SU-DHL-6 (cell line): ENCODE results near the gene MYH15.

Experiments
- EZH2phosphoT487 ChIP-seq: fragments of 200-600 bp; sonication (generic), shearing (Covaris generic); conservative IDR thresholded peaks from 2 replicates; pipeline ENCODE4 v1.6.1; 2018; ENCODE audit warnings: mild to moderate bottlenecking, antibody characterized with exemption, low read length, moderate library complexity, mixed read lengths
- TF ChIP-seq, protein P1 (sequence below): fragments of 200-600 bp; sonication (generic); IDR thresholded peaks from one replicate; pipeline ENCODE4 v1.5.1; 2017; ENCODE audit warnings: antibody characterized with exemption, mild to moderate bottlenecking, low read length, moderate library complexity; ENCODE audit not compliant: insufficient read depth, poor library complexity, severe bottlenecking

DNA sequence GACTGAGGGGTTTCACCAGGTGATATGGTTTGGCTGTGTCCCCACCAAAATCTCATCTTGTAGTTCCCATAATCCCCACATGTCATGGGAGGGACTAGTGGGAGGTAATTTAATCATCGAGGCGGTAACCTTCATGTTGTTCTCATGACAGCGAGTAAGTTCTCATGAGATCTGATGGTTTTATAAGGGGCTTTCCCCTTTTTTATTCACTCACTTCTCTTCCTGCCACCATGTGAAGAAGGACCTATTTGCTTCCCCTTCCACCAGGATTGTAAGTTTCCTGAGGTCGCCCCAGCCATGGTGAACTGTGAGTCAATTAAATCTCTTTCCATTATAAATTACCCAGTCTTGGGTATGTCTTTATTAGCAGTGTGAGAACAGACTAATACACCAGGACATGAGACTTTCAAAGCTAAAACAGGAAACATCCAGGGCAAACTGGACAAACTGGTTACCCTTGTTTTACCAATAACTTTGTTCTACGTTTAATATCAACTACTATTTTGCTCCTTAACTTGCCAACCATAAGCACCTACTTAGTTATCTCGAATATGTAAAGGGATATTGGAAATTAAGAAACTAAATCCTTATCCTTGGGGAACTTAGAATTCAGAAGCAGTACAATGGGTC, 98.2 kb downstream of the MYH15 start:
- TF ChIP-seq, protein P1, sequence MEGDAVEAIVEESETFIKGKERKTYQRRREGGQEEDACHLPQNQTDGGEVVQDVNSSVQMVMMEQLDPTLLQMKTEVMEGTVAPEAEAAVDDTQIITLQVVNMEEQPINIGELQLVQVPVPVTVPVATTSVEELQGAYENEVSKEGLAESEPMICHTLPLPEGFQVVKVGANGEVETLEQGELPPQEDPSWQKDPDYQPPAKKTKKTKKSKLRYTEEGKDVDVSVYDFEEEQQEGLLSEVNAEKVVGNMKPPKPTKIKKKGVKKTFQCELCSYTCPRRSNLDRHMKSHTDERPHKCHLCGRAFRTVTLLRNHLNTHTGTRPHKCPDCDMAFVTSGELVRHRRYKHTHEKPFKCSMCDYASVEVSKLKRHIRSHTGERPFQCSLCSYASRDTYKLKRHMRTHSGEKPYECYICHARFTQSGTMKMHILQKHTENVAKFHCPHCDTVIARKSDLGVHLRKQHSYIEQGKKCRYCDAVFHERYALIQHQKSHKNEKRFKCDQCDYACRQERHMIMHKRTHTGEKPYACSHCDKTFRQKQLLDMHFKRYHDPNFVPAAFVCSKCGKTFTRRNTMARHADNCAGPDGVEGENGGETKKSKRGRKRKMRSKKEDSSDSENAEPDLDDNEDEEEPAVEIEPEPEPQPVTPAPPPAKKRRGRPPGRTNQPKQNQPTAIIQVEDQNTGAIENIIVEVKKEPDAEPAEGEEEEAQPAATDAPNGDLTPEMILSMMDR, result no peak
- TF ChIP-seq EZH2phosphoT487, result no peak
